ENCODE measurements around the gene BCL11A. TPM values are rescaled to one million over a fixed set of nuclear protein-coding genes. Genes with fewer than 3 reads are reported as not detected.

Gene BCL11A
- total RNA-seq (2022; extraction: Qiagen RNA extraction; ENCODE audit: low read depth) = 0.10 to 0.36 TPM in 2 of 5 replicates, not detected in the others

GRCh38 chr2:60553495-60554073 is at the start of gene BCL11A:
BCL11A (minus strand) TSS chr2:60553654; CDS start chr2:60553270, 384 bp downstream.

Other genes starting within 250 kb of the BCL11A start
- gene PAPOLG, start 202.6 kb upstream of the BCL11A start, total RNA-seq (2022; extraction: Qiagen RNA extraction; ENCODE audit: low read depth) = 5.9 to 9.3 TPM (median 9.1 TPM) in 5 replicates

Measured in A549 treated with GW870086 at 1 μM for 4 hours (cell line).